GM12892 (cell line): ENCODE data around the gene TAS2R60.

Source experiments
- POLR2A ChIP-seq: IDR thresholded peaks from 2 replicates; pipeline ENCODE4 v1.6.1; 2011; ENCODE audit warnings: low read depth, low read length, control low read depth
- TAF1 ChIP-seq: IDR thresholded peaks from 2 replicates; pipeline ENCODE4 v1.6.1; 2011; ENCODE audit warnings: low read depth, mild to moderate bottlenecking, control low read depth, low read length, borderline replicate concordance

- no peak for TF ChIP-seq TAF1
- no peak for TF ChIP-seq POLR2A
These were observed 43.8 kb downstream of the TAS2R60 start for GRCh38 chr7:143487061-143487460.
